ENCODE data around the gene GOLGA8S.

GOLGA8S gene

DNA sequence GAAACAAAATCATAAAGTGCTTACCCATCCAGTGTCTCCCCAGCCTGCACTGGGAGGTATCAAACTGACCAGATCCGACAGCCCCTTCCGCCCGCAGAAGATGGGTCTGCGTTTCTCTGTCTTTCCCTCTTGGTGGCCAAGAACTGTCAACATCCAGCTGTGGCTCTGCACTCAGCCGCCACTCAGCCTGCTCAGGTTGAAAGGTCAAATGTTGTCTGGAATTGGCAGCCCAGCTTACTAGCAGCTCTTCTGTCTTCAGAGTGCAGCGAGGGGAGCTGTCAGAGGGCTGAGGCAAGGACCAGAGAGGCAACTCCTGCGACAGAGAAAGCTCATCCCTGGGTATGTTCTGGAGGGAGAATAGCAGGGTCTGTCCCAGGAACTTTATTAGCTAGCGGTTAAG lies 47.1 kb downstream of the GOLGA8S start:
- Histone ChIP-seq H3K9ac (ENCODE audit: low read length) (no peak overlapping the region), H4K8ac (ENCODE audit: low read length) (no peak overlapping the region), H3K27me3 (ENCODE audit: control insufficient read depth in 1 of 2, insufficient read depth in 1 of 2, low read length in 2 of 2) (peaks cover 0 to 15% of the 10 kb centered on the region in 2 experiments), H3K9me3 (ENCODE audit: control insufficient read depth, low read length) (peaks cover 3% of the 10 kb centered on the region), H3K4me3 (ENCODE audit: insufficient read depth in 1 of 2, low read depth in 1 of 2, low read length in 2 of 2) (no peak overlapping the region), H2BK12ac (ENCODE audit: low read length in 2 of 2) (no peak overlapping the region), H2BK5ac (ENCODE audit: low read depth, low read length, poor library complexity, severe bottlenecking) (no peak overlapping the region), H3K36me3 (ENCODE audit: control insufficient read depth in 1 of 2, insufficient read depth in 2 of 2, low read depth in 1 of 2, low read length in 2 of 2) (no peaks in the 10 kb centered on the region), H3K4me1 (ENCODE audit: control insufficient read depth, insufficient read depth, low read depth, low read length) (no peaks in the 10 kb centered on the region), H4K91ac (ENCODE audit: low read length) (no peak overlapping the region), H2AFZ (ENCODE audit: low read depth, low read length) (no peak overlapping the region), H3K4me2 (ENCODE audit: low read length, poor library complexity, severe bottlenecking) (no peak overlapping the region), H2BK15ac (ENCODE audit: low read depth, poor library complexity, severe bottlenecking) (no peak overlapping the region), H3K27ac (ENCODE audit: low read length, poor library complexity, severe bottlenecking) (no peak overlapping the region), H2AK5ac (ENCODE audit: low read length, severe bottlenecking) (no peak overlapping the region), H3K18ac (ENCODE audit: low read depth in 1 of 2, low read length in 2 of 2) (no peak overlapping the region), H2BK120ac (ENCODE audit: low read depth, low read length) (no peak overlapping the region), H3K4ac (ENCODE audit: low read depth in 1 of 2, low read length in 2 of 2) (no peak overlapping the region), H3K23ac (ENCODE audit: low read length in 2 of 2) (no peak overlapping the region), H3K79me1 (replicated peaks; ENCODE audit: low read length, poor library complexity, severe bottlenecking) (no peaks in the 10 kb centered on the region), H3K14ac (ENCODE audit: low read length in 2 of 2) (no peak overlapping the region)
- 52% methylated on average over 8 of the region's 8 CpGs for WGBS
- DNase-seq: no peak

DNA sequence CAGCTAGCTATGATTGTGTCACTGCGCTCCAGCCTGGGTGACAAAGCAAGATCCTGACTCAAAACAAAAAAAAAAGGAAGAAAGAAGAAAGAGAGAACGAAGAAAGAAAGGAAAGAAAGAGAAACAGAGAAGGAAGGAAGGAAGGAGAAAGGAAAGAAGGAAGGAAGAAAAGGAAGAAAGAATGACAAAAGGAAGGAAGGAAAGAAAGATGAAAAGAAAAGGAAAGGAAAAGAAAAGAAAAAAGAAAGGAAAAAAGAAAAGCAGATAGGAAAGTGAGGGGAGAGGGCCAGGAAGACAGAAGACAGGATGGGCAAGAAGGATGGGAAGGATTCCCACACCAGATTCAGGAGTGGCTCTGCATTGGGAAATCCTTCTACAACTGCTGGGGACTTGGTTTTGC lies 47.6 kb downstream of the GOLGA8S start:
- Histone ChIP-seq H3K4me2 (ENCODE audit: low read length, poor library complexity, severe bottlenecking) (no peak overlapping the region), H2BK120ac (ENCODE audit: low read depth, low read length) (no peak overlapping the region), H2AK5ac (ENCODE audit: low read length, severe bottlenecking) (no peak overlapping the region), H3K79me1 (replicated peaks; ENCODE audit: low read length, poor library complexity, severe bottlenecking) (no peaks in the 10 kb centered on the region), H3K4ac (ENCODE audit: low read depth in 1 of 2, low read length in 2 of 2) (no peak overlapping the region), H3K18ac (ENCODE audit: low read depth in 1 of 2, low read length in 2 of 2) (no peak overlapping the region), H2AFZ (ENCODE audit: low read depth, low read length) (no peak overlapping the region), H2BK15ac (ENCODE audit: low read depth, poor library complexity, severe bottlenecking) (no peak overlapping the region), H3K9ac (ENCODE audit: low read length) (no peak overlapping the region), H3K27ac (ENCODE audit: low read length, poor library complexity, severe bottlenecking) (no peak overlapping the region), H3K4me1 (ENCODE audit: control insufficient read depth, insufficient read depth, low read depth, low read length) (no peaks in the 10 kb centered on the region), H3K14ac (ENCODE audit: low read length in 2 of 2) (no peak overlapping the region), H2BK12ac (ENCODE audit: low read length in 2 of 2) (no peak overlapping the region), H2BK5ac (ENCODE audit: low read depth, low read length, poor library complexity, severe bottlenecking) (no peak overlapping the region), H3K27me3 (ENCODE audit: control insufficient read depth in 1 of 2, insufficient read depth in 1 of 2, low read length in 2 of 2) (peaks cover 0 to 15% of the 10 kb centered on the region in 2 experiments), H3K4me3 (ENCODE audit: insufficient read depth in 1 of 2, low read depth in 1 of 2, low read length in 2 of 2) (no peak overlapping the region), H4K91ac (ENCODE audit: low read length) (no peak overlapping the region), H3K36me3 (ENCODE audit: control insufficient read depth in 1 of 2, insufficient read depth in 2 of 2, low read depth in 1 of 2, low read length in 2 of 2) (no peaks in the 10 kb centered on the region), H3K23ac (ENCODE audit: low read length in 2 of 2) (no peak overlapping the region), H4K8ac (ENCODE audit: low read length) (no peak overlapping the region), H3K9me3 (ENCODE audit: control insufficient read depth, low read length) (peaks cover 3% of the 10 kb centered on the region)
- WGBS: 55% methylated on average over 2 of the region's 2 CpGs
- no peak for DNase-seq

DNA sequence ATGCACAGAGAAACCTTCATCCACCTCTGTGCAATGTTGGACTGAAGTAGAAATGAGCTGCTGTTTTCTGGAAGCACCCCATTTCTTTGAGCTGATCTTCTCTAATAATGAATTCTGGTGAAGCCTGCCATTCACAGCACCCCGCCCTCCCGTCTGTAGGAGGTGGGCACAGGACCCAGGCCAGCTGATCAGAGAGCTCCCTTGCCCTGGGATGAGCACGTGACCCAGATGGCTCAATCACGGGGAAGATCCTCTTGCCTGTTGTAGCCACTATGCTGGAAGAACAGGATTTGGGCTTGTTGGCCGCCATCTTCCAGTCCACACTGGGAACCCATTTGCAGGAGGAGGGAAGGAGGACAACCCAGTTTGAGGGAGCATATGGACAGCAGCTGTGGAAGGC lies 48.0 kb downstream of the GOLGA8S start:
- no peak overlapping the region for H2BK12ac ChIP-seq (ENCODE audit: low read length in 2 of 2)
- H4K8ac ChIP-seq (ENCODE audit: low read length): no peak overlapping the region
- H3K9ac ChIP-seq (ENCODE audit: low read length): no peak overlapping the region
- peaks cover 0 to 15% of the 10 kb centered on the region in 2 experiments for H3K27me3 ChIP-seq (ENCODE audit: control insufficient read depth in 1 of 2, insufficient read depth in 1 of 2, low read length in 2 of 2)
- no peak overlapping the region for H3K4ac ChIP-seq (ENCODE audit: low read depth in 1 of 2, low read length in 2 of 2)
- no peak overlapping the region for H3K14ac ChIP-seq (ENCODE audit: low read length in 2 of 2)
- no peaks in the 10 kb centered on the region for H3K79me1 ChIP-seq (replicated peaks; ENCODE audit: low read length, poor library complexity, severe bottlenecking)
- H3K23ac ChIP-seq (ENCODE audit: low read length in 2 of 2): no peak overlapping the region
- WGBS: 51% methylated on average over 5 of the region's 5 CpGs
- H3K4me3 ChIP-seq (ENCODE audit: insufficient read depth in 1 of 2, low read depth in 1 of 2, low read length in 2 of 2): no peak overlapping the region
- peaks cover 3% of the 10 kb centered on the region for H3K9me3 ChIP-seq (ENCODE audit: control insufficient read depth, low read length)
- H3K27ac ChIP-seq (ENCODE audit: low read length, poor library complexity, severe bottlenecking): no peak overlapping the region
- H3K36me3 ChIP-seq (ENCODE audit: control insufficient read depth in 1 of 2, insufficient read depth in 2 of 2, low read depth in 1 of 2, low read length in 2 of 2): no peaks in the 10 kb centered on the region
- H2BK5ac ChIP-seq (ENCODE audit: low read depth, low read length, poor library complexity, severe bottlenecking): no peak overlapping the region
- no peak overlapping the region for H2BK15ac ChIP-seq (ENCODE audit: low read depth, poor library complexity, severe bottlenecking)
- H2AK5ac ChIP-seq (ENCODE audit: low read length, severe bottlenecking): no peak overlapping the region
- no peak overlapping the region for H2BK120ac ChIP-seq (ENCODE audit: low read depth, low read length)
- H4K91ac ChIP-seq (ENCODE audit: low read length): no peak overlapping the region
- DNase-seq: no peak
- H2AFZ ChIP-seq (ENCODE audit: low read depth, low read length): no peak overlapping the region
- H3K4me1 ChIP-seq (ENCODE audit: control insufficient read depth, insufficient read depth, low read depth, low read length): no peaks in the 10 kb centered on the region
- H3K4me2 ChIP-seq (ENCODE audit: low read length, poor library complexity, severe bottlenecking): no peak overlapping the region
- no peak overlapping the region for H3K18ac ChIP-seq (ENCODE audit: low read depth in 1 of 2, low read length in 2 of 2)

DNA sequence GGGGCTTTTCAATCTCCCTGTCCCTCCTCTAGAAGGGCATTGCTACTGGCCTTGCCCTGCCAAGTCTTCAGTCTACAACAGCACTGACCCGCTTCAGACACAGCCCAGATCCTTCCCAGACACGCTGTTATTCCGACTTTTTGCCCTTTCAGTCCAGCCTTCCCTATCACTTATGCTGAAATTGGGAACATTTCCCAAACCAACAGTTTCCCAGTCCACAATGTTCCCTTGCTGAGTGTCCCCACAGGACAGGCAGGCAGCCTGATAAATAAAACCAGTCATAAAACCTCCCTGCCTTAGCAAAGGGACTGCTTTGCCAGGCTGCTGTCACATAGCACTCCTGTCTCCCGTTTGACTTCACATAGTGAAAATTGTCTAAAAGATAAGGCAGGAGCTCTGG lies 49.0 kb downstream of the GOLGA8S start:
- Histone ChIP-seq H4K91ac (ENCODE audit: low read length) (no peak overlapping the region), H2BK15ac (ENCODE audit: low read depth, poor library complexity, severe bottlenecking) (no peak overlapping the region), H3K18ac (ENCODE audit: low read depth in 1 of 2, low read length in 2 of 2) (no peak overlapping the region), H3K36me3 (ENCODE audit: control insufficient read depth in 1 of 2, insufficient read depth in 2 of 2, low read depth in 1 of 2, low read length in 2 of 2) (no peaks in the 10 kb centered on the region), H2AK5ac (ENCODE audit: low read length, severe bottlenecking) (no peak overlapping the region), H3K4me2 (ENCODE audit: low read length, poor library complexity, severe bottlenecking) (no peak overlapping the region), H3K4me1 (ENCODE audit: control insufficient read depth, insufficient read depth, low read depth, low read length) (no peaks in the 10 kb centered on the region), H3K4ac (ENCODE audit: low read depth in 1 of 2, low read length in 2 of 2) (no peak overlapping the region), H2AFZ (ENCODE audit: low read depth, low read length) (no peak overlapping the region), H3K27me3 (ENCODE audit: control insufficient read depth in 1 of 2, insufficient read depth in 1 of 2, low read length in 2 of 2) (peaks cover 0 to 15% of the 10 kb centered on the region in 2 experiments), H3K14ac (ENCODE audit: low read length in 2 of 2) (no peak overlapping the region), H4K8ac (ENCODE audit: low read length) (no peak overlapping the region), H2BK12ac (ENCODE audit: low read length in 2 of 2) (no peak overlapping the region), H3K27ac (ENCODE audit: low read length, poor library complexity, severe bottlenecking) (no peak overlapping the region), H2BK120ac (ENCODE audit: low read depth, low read length) (no peak overlapping the region), H3K23ac (ENCODE audit: low read length in 2 of 2) (no peak overlapping the region), H3K9me3 (ENCODE audit: control insufficient read depth, low read length) (peaks cover 3% of the 10 kb centered on the region), H3K4me3 (ENCODE audit: insufficient read depth in 1 of 2, low read depth in 1 of 2, low read length in 2 of 2) (no peak overlapping the region), H2BK5ac (ENCODE audit: low read depth, low read length, poor library complexity, severe bottlenecking) (no peak overlapping the region), H3K9ac (ENCODE audit: low read length) (no peak overlapping the region), H3K79me1 (replicated peaks; ENCODE audit: low read length, poor library complexity, severe bottlenecking) (no peaks in the 10 kb centered on the region)
- 46% methylated on average over 4 of the region's 4 CpGs for WGBS
- DNase-seq: no peak
